ENCODE data around the gene GLIPR2. TPM values are rescaled to one million over a fixed set of nuclear protein-coding genes. Genes with fewer than 3 reads are reported as not detected.
A peak's percentile ranks its signal among the peaks of the same experiment; 100 is the strongest.

The GLIPR2 gene
- total and polyA plus RNA-seq, 2 of the 13 experiments (the other 11 are each of a cell fraction or from before 2014, with no cell fraction given): 0.08 to 0.42 TPM

- TF ChIP-seq ZNF329 (CRISPR knock-in tag; IDR thresholded peaks at IDR 0.05; ENCODE audit: low read depth) (no peak), SP1 (IDR thresholded peaks at IDR 0.05) (no peak), SP1 (CRISPR knock-in tag; IDR thresholded peaks at IDR 0.05) (peak; percentile 71), MLLT10 (CRISPR knock-in tag; IDR thresholded peaks at IDR 0.05) (no peak), ZNF274 (CRISPR knock-in tag; IDR thresholded peaks at IDR 0.05) (peak; percentile 85), NCOA1 (CRISPR knock-in tag; IDR thresholded peaks at IDR 0.05) (no peak), ZSCAN20 (CRISPR knock-in tag; IDR thresholded peaks at IDR 0.05; ENCODE audit: borderline replicate concordance) (0 out of 2 replicates have a peak, but pooled peaks have one; percentile 63), KLF12 (CRISPR knock-in tag; IDR thresholded peaks at IDR 0.05; ENCODE audit: borderline replicate concordance) (0 out of 2 replicates have a peak, but pooled peaks have one; percentile 59), SOX13 (IDR thresholded peaks at IDR 0.05) (no peak), SOX13 (CRISPR knock-in tag; conservative IDR thresholded peaks at IDR 0.05 in 1 of 2, IDR thresholded peaks at IDR 0.05 in 1 of 2) (peak in 1 of 2 experiments; percentile 4; a peak in 1 of 4 replicates), JDP2 (CRISPR knock-in tag; IDR thresholded peaks at IDR 0.05; ENCODE audit: borderline replicate concordance) (no peak), THRA (CRISPR knock-in tag; IDR thresholded peaks at IDR 0.05; ENCODE audit: borderline replicate concordance) (peak; percentile 14; the same call in 1 of the 2 replicates), KAT8 (CRISPR knock-in tag; IDR thresholded peaks at IDR 0.05) (peak; percentile 92), TERF1 (CRISPR knock-in tag; IDR thresholded peaks at IDR 0.05) (no peak), SATB2 (CRISPR knock-in tag; IDR thresholded peaks at IDR 0.05) (0 out of 2 replicates have a peak, but pooled peaks have one; percentile 65), TBP (CRISPR knock-in tag; IDR thresholded peaks at IDR 0.05) (no peak), ZNF280B (CRISPR knock-in tag; IDR thresholded peaks at IDR 0.05; ENCODE audit: borderline replicate concordance) (peak; percentile 53; the same call in 1 of the 2 replicates), ZNF510 (CRISPR knock-in tag; IDR thresholded peaks at IDR 0.05; ENCODE audit: low read depth) (0 out of 2 replicates have a peak, but pooled peaks have one; percentile 63), DZIP1 (CRISPR knock-in tag; IDR thresholded peaks at IDR 0.05) (peak; percentile 74; the same call in 1 of the 2 replicates)
These were observed 54.1 kb downstream of the GLIPR2 start, which contains the start of gene CLTA (continued) for GRCh38 chr9:36190388-36191289.
